ENCODE measurements around the gene ATP6V0A1. TPM values are rescaled to one million over a fixed set of nuclear protein-coding genes. Genes with fewer than 3 reads are reported as not detected.

The ATP6V0A1 gene
- total and polyA plus RNA-seq, 2 of the 4 experiments (the other 2 are of a cell fraction), result 18.8 to 34.0 TPM

GRCh38 chr17:42509841-42510240, 51.2 kb downstream of the ATP6V0A1 start:
- intact Hi-C loops (cut with micrococcal nuclease) (no loop called here), in situ Hi-C loops (cut with MboI; ENCODE audit: low sequenced_read_pairs) (no loop called here), dilution Hi-C loops (cut with HindIII; ENCODE audit: low sequenced_read_pairs, unreplicated experiment) (no loop called here)
- Histone ChIP-seq H4K91ac (ENCODE audit: insufficient read depth, low read depth, low read length) (no peak overlapping the region), H2AFZ (replicated peaks; ENCODE audit: low read length, poor library complexity) (no peak overlapping the region), H3K9me1 (ENCODE audit: insufficient read depth, low read length) (peaks cover 20% of the 10 kb centered on the region), H4K8ac (ENCODE audit: low read depth in 2 of 2, low read length in 2 of 2) (no peak overlapping the region), H4K5ac (ENCODE audit: low read depth, low read length) (no peak overlapping the region), H4K20me1 (ENCODE audit: insufficient read depth, low read length) (no peaks in the 10 kb centered on the region), H3K27ac (ENCODE audit: insufficient read depth, low read length) (no peak overlapping the region), H3K9ac (ENCODE audit: low read depth, low read length) (no peak overlapping the region), H3K18ac (ENCODE audit: low read depth, low read length) (no peak overlapping the region), H3K27me3 (ENCODE audit: control insufficient read depth, insufficient read depth, low read length) (no peaks in the 10 kb centered on the region), H3K4me2 (ENCODE audit: low read depth, low read length) (no peak overlapping the region), H3K14ac (replicated peaks; ENCODE audit: low read depth, low read length) (no peak overlapping the region), H3K4me1 (ENCODE audit: control insufficient read depth, insufficient read depth, low read length) (peaks cover 26% of the 10 kb centered on the region), H2BK20ac (ENCODE audit: low read depth, low read length) (no peak overlapping the region), H2AK5ac (ENCODE audit: low read depth, low read length) (no peak overlapping the region), H2BK5ac (ENCODE audit: low read depth, low read length, poor library complexity, severe bottlenecking) (no peak overlapping the region), H2AK9ac (replicated peaks; ENCODE audit: low read depth, low read length, poor library complexity) (no peak overlapping the region), H3K23ac (ENCODE audit: low read depth, low read length) (no peak overlapping the region), H2BK120ac (ENCODE audit: low read depth, low read length) (no peak overlapping the region), H3K79me1 (ENCODE audit: low read depth in 1 of 2, low read length in 2 of 2) (peaks cover 0 to 12% of the 10 kb centered on the region in 2 experiments; a peak in 1 of 4 replicates), H3K56ac (ENCODE audit: extremely low read depth, insufficient read depth, low read length) (no peak overlapping the region), H3K36me3 (ENCODE audit: control insufficient read depth, insufficient read depth, low read length) (peaks cover 24% of the 10 kb centered on the region), H3K4me3 (ENCODE audit: insufficient read depth, low read depth, low read length) (no peak overlapping the region), H3K9me3 (ENCODE audit: control insufficient read depth, insufficient read depth, low read length) (no peaks in the 10 kb centered on the region), H2BK15ac (ENCODE audit: low read depth, low read length) (no peak overlapping the region), H3K4ac (ENCODE audit: low read depth, low read length) (no peak overlapping the region)
- DNase-seq (no peak), ATAC-seq (ENCODE audit: low read depth) (no peak)
- BruUV-seq (replicated peaks), result no TSS peak
- no CpG with 5 or more reads among the region's 2 CpGs for WGBS, 2 experiments (ENCODE audit: extremely low coverage in 2 of 2, insufficient read length in 1 of 2)
- CTCF ChIA-PET, result interaction anchor here (0.9 kb wide), 1 partner anchor 101 kb away, joined by 3 read pairs; no protein-coding TSS in a partner anchor
- POLR2A ChIA-PET (ENCODE audit: unreplicated experiment), result no interaction called here
- TF ChIP-seq CHD1 (IDR thresholded peaks at IDR 0.05; ENCODE audit: low read depth, low read length) (no peak), NFE2L2 (IDR thresholded peaks at IDR 0.05; ENCODE audit: low read depth, low read length) (no peak), BHLHE40 (IDR thresholded peaks at IDR 0.05; ENCODE audit: low read depth, low read length) (no peak), ELK1 (IDR thresholded peaks at IDR 0.05; ENCODE audit: borderline replicate concordance, low read depth, low read length) (no peak), RAD21 (IDR thresholded peaks at IDR 0.05; ENCODE audit: low read length) (no peak), SMC3 (IDR thresholded peaks at IDR 0.05; ENCODE audit: low read depth, low read length) (no peak), FOS (IDR thresholded peaks at IDR 0.05; ENCODE audit: low read depth, low read length) (no peak), CTCF (conservative IDR thresholded peaks at IDR 0.05; ENCODE audit: low read depth, low read length) (no peak), RFX5 (IDR thresholded peaks at IDR 0.05; ENCODE audit: low read depth, low read length) (no peak), RCOR1 (IDR thresholded peaks at IDR 0.05; ENCODE audit: insufficient replicate concordance, low read length) (no peak), MXI1 (IDR thresholded peaks at IDR 0.05; ENCODE audit: borderline replicate concordance, low read depth, low read length) (no peak)

Data from IMR-90 (cell line).